BLaER1 (cell line): Measurements from ENCODE around the gene TTC6.

Experiments
- H3K27ac ChIP-seq: shearing (Covaris generic); formaldehyde crosslinking; 2 replicates; pipeline ENCODE4 v1.8.1; 2022
- H3K27me3 ChIP-seq: shearing (Covaris generic); formaldehyde crosslinking; 2 replicates; pipeline ENCODE4 v1.8.1; 2022
- H3K36me3 ChIP-seq: shearing (Covaris generic); formaldehyde crosslinking; 2 replicates; pipeline ENCODE4 v1.8.1; 2022
- H3K4me1 ChIP-seq: shearing (Covaris generic); formaldehyde crosslinking; 2 replicates; pipeline ENCODE4 v1.8.1; 2022
- H3K4me2 ChIP-seq: shearing (Covaris generic); formaldehyde crosslinking; 2 replicates; pipeline ENCODE4 v1.8.1; 2022
- H3K4me3 ChIP-seq: shearing (Covaris generic); formaldehyde crosslinking; 2 replicates; pipeline ENCODE4 v1.8.1; 2022
- H3K9ac ChIP-seq: shearing (Covaris generic); formaldehyde crosslinking; 2 replicates; pipeline ENCODE4 v1.8.1; 2022
- H3K9me3 ChIP-seq: shearing (Covaris generic); formaldehyde crosslinking; 2 replicates; pipeline ENCODE4 v1.8.1; 2022
- H4K20me1 ChIP-seq: shearing (Covaris generic); formaldehyde crosslinking; 2 replicates; pipeline ENCODE4 v1.8.1; 2022
- Cebpa-rat ChIP-seq: shearing (Covaris generic); IDR thresholded peaks from 2 replicates; pipeline ENCODE4 v1.8.1; 2022

TTC6 gene

DNA sequence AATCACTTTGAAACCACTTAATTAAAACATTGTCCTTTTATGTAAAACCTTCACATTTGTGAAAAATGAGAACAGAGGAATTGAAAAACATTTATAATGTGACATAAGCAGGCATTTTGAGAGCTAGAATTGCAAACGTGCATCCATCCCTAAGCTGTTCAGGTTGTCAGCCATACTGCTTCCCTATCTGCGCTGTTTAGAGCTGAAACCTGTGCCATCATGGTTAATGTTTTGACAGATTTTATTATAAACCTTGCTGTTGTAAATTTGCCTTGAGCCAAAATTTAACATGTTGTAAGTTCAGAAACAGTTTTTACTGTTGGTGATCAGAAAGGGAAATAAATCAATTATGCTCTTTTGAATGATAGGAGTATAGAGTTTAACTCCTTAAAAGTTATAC is 32.2 kb upstream of the TTC6 start:
- Histone ChIP-seq H3K27me3 (no peaks in the 10 kb centered on the region), H4K20me1 (no peaks in the 10 kb centered on the region), H3K4me2 (no peak overlapping the region), H3K36me3 (no peaks in the 10 kb centered on the region), H3K4me1 (no peaks in the 10 kb centered on the region), H3K9ac (no peak overlapping the region), H3K9me3 (no peaks in the 10 kb centered on the region), H3K4me3 (no peak overlapping the region), H3K27ac (no peak overlapping the region)
- TF ChIP-seq Cebpa-rat: no peak

GRCh38 chr14:37565550-37565949 is 29.9 kb upstream of the TTC6 start:
- H3K4me3 ChIP-seq: no peak overlapping the region
- H3K27ac ChIP-seq: no peak overlapping the region
- no peak for TF ChIP-seq Cebpa-rat
- no peak overlapping the region for H3K9ac ChIP-seq
- no peaks in the 10 kb centered on the region for H3K36me3 ChIP-seq
- no peaks in the 10 kb centered on the region for H3K9me3 ChIP-seq
- no peak overlapping the region for H3K4me2 ChIP-seq
- no peaks in the 10 kb centered on the region for H3K27me3 ChIP-seq
- H3K4me1 ChIP-seq: no peaks in the 10 kb centered on the region
- H4K20me1 ChIP-seq: no peaks in the 10 kb centered on the region

- no peak overlapping the region for H3K27ac ChIP-seq
- TF ChIP-seq Cebpa-rat: no peak
- no peak overlapping the region for H3K4me3 ChIP-seq
- no peak overlapping the region for H3K4me2 ChIP-seq
- H3K36me3 ChIP-seq: no peaks in the 10 kb centered on the region
- H3K9ac ChIP-seq: no peak overlapping the region
- no peaks in the 10 kb centered on the region for H3K27me3 ChIP-seq
- H3K4me1 ChIP-seq: no peaks in the 10 kb centered on the region
- no peaks in the 10 kb centered on the region for H4K20me1 ChIP-seq
- H3K9me3 ChIP-seq: no peaks in the 10 kb centered on the region
These were observed 28.5 kb upstream of the TTC6 start for GRCh38 chr14:37566811-37567371.

DNA sequence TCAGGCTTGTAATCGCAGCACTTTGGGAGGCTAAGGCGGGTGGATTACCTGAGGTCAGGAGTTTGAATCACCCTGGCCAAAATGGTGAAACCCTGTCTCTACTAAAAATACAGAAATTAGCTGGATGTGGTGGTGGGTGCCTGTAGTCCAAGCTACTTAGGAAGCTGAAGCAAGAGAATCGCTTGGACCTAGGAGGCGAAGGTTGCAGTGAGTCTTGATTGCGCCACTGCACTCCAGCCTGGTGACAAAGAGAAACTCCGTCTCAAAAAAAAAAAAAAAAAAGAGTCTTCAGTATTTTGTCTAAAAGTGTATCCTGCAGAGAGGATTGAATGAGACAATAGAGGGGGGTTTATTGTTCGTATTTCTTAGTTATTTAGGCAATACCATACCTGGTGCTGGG is 25.7 kb upstream of the TTC6 start:
- no peak overlapping the region for H3K4me2 ChIP-seq
- no peaks in the 10 kb centered on the region for H3K4me1 ChIP-seq
- H3K27me3 ChIP-seq: no peaks in the 10 kb centered on the region
- TF ChIP-seq Cebpa-rat: no peak
- H3K27ac ChIP-seq: no peak overlapping the region
- H3K9ac ChIP-seq: no peak overlapping the region
- no peak overlapping the region for H3K4me3 ChIP-seq
- H3K9me3 ChIP-seq: no peaks in the 10 kb centered on the region
- no peaks in the 10 kb centered on the region for H3K36me3 ChIP-seq
- H4K20me1 ChIP-seq: no peaks in the 10 kb centered on the region

- no peaks in the 10 kb centered on the region for H3K27me3 ChIP-seq
These were observed 24.0 kb upstream of the TTC6 start for GRCh38 chr14:37571391-37571790.

DNA sequence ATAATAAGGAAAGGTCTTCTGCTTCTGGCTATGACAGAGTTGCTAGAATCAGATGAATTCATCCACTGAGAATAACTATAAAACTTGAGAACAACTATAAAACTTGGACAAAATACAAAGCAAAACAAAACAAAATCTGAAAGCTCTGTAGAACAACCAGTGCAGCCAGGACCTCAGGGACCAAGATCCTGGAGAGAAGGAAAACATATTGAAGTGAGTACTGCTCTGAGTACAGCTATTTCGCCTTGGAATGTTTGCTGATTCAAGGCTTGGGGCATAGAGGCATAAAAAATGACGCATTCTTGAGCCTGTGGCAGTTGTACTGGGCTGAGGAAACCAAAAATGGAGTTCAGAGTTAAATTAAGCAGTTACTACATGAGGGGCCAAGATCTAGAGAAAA is 22.1 kb upstream of the TTC6 start:
- TF ChIP-seq Cebpa-rat: no peak
- Histone ChIP-seq H3K36me3 (no peaks in the 10 kb centered on the region), H3K4me1 (no peaks in the 10 kb centered on the region), H3K27me3 (no peaks in the 10 kb centered on the region), H4K20me1 (no peaks in the 10 kb centered on the region), H3K9ac (no peak overlapping the region), H3K9me3 (no peaks in the 10 kb centered on the region), H3K4me3 (no peak overlapping the region), H3K27ac (no peak overlapping the region), H3K4me2 (no peak overlapping the region)

More at GRCh38 chr14:37571391-37571790, 24.0 kb upstream of the TTC6 start:
- no peak for TF ChIP-seq Cebpa-rat
- Histone ChIP-seq H4K20me1 (no peaks in the 10 kb centered on the region), H3K9ac (no peak overlapping the region), H3K4me3 (no peak overlapping the region), H3K36me3 (no peaks in the 10 kb centered on the region), H3K4me1 (no peaks in the 10 kb centered on the region), H3K9me3 (no peaks in the 10 kb centered on the region), H3K4me2 (no peak overlapping the region), H3K27ac (no peak overlapping the region)

DNA sequence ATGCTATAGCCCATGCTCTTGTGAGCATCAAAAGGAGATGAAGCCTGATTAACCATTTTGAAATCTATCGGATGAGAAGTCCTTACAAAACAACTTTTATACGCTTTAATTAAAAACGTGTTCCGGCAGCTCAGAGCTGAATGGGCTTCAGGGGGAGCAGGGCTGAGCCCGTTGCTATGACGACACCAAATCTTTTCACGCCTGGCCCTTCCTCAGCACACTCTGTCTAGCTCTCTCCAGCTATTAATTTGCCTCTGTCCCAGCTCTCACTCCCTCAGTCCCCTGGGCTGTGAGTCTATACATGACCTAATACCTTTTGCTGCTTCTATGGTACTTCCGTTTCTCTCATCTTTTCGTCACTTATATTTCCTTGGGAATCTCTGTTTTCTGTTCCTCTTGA is 16.2 kb upstream of the TTC6 start:
- Histone ChIP-seq H3K27me3 (no peaks in the 10 kb centered on the region), H3K27ac (no peak overlapping the region), H3K4me1 (no peaks in the 10 kb centered on the region), H3K4me3 (no peak overlapping the region), H3K4me2 (no peak overlapping the region), H3K36me3 (no peaks in the 10 kb centered on the region), H3K9ac (no peak overlapping the region), H3K9me3 (peaks cover 11% of the 10 kb centered on the region), H4K20me1 (no peaks in the 10 kb centered on the region)
- no peak for TF ChIP-seq Cebpa-rat

GRCh38 chr14:37580146-37580545 is 15.3 kb upstream of the TTC6 start:
- Histone ChIP-seq H3K4me3 (no peak overlapping the region), H3K4me1 (no peaks in the 10 kb centered on the region), H3K27me3 (no peaks in the 10 kb centered on the region), H4K20me1 (no peaks in the 10 kb centered on the region), H3K4me2 (no peak overlapping the region), H3K36me3 (no peaks in the 10 kb centered on the region), H3K9me3 (peaks cover 20% of the 10 kb centered on the region), H3K9ac (no peak overlapping the region), H3K27ac (no peak overlapping the region)
- TF ChIP-seq Cebpa-rat: no peak

- TF ChIP-seq Cebpa-rat: no peak
- no peak overlapping the region for H3K27ac ChIP-seq
- H3K9me3 ChIP-seq: peaks cover 31% of the 10 kb centered on the region
- H3K36me3 ChIP-seq: no peaks in the 10 kb centered on the region
- H3K4me1 ChIP-seq: no peaks in the 10 kb centered on the region
- no peaks in the 10 kb centered on the region for H4K20me1 ChIP-seq
- H3K27me3 ChIP-seq: no peaks in the 10 kb centered on the region
- no peak overlapping the region for H3K4me2 ChIP-seq
- H3K4me3 ChIP-seq: no peak overlapping the region
- H3K9ac ChIP-seq: no peak overlapping the region
These were observed 11.8 kb upstream of the TTC6 start for GRCh38 chr14:37583358-37584210.

- Histone ChIP-seq H3K9ac (no peak overlapping the region), H3K4me3 (no peak overlapping the region), H3K9me3 (peaks cover 31% of the 10 kb centered on the region), H3K27me3 (no peaks in the 10 kb centered on the region), H4K20me1 (no peaks in the 10 kb centered on the region), H3K4me1 (no peaks in the 10 kb centered on the region), H3K4me2 (no peak overlapping the region), H3K36me3 (no peaks in the 10 kb centered on the region), H3K27ac (no peak overlapping the region)
- no peak for TF ChIP-seq Cebpa-rat
These were observed 11.0 kb upstream of the TTC6 start for GRCh38 chr14:37584211-37585100.
